HG03175 (cell line): ENCODE data around the gene PIAS4.
"Not testable (repeated sequence)": the region's sequence is repeated elsewhere in the genome, so short reads cannot be mapped to it uniquely, and the experiment has no call there.

Experiments used
- ATAC-seq: cut with Tn5 transposase; IDR thresholded peaks from one replicate; pipeline ENCODE4 v1.9.1; 2021; ENCODE audit warnings: mild to moderate bottlenecking, moderate library complexity; ENCODE audit not compliant: unreplicated experiment

The PIAS4 gene, protein sequence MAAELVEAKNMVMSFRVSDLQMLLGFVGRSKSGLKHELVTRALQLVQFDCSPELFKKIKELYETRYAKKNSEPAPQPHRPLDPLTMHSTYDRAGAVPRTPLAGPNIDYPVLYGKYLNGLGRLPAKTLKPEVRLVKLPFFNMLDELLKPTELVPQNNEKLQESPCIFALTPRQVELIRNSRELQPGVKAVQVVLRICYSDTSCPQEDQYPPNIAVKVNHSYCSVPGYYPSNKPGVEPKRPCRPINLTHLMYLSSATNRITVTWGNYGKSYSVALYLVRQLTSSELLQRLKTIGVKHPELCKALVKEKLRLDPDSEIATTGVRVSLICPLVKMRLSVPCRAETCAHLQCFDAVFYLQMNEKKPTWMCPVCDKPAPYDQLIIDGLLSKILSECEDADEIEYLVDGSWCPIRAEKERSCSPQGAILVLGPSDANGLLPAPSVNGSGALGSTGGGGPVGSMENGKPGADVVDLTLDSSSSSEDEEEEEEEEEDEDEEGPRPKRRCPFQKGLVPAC

DNA sequence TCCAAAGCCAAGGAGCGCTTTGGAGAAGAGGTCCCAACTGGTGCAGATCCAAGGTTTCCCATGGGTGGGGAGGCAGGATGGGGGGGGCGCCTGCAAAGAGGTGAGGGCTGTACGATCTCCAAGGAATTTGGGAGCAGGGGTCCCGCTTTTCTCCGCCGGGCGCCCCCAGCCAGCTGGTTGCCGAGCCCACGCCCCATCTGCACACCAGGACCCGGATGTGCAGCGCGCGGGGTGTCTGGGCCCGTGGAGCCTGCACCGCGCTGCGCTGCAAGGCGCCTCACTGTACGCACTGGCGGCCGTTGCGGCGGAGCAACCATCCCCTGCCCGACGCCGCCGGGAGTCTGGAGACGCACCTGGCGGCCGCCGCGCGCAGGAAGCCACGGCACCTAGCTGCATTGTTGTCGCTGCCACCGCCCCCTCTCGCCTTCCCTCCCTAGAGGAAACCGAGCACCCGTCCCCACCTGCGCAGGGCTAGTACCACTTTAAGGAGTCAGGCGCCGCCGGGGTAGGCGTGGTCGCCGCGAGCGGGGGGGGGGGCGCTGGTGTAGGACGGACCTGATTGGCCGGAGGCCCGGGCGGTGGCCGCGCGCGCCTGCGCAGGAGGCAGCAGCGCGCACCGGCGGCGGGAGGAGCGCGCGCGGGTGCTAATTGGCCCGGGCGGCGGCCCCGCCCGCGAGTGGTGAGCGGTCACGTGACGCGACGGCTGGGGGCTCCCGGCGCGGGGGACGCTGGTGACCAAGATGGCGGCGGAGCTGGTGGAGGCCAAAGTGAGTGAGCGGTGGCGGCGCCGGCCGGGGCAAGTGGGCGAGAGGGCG lies at the start of gene PIAS4:
Gene PIAS4 (plus strand): TSS at position 716 of the 815 bp plus-strand sequence. CDS start 25 bp downstream, at position 741.
- peak; percentile 83 for ATAC-seq

DNA sequence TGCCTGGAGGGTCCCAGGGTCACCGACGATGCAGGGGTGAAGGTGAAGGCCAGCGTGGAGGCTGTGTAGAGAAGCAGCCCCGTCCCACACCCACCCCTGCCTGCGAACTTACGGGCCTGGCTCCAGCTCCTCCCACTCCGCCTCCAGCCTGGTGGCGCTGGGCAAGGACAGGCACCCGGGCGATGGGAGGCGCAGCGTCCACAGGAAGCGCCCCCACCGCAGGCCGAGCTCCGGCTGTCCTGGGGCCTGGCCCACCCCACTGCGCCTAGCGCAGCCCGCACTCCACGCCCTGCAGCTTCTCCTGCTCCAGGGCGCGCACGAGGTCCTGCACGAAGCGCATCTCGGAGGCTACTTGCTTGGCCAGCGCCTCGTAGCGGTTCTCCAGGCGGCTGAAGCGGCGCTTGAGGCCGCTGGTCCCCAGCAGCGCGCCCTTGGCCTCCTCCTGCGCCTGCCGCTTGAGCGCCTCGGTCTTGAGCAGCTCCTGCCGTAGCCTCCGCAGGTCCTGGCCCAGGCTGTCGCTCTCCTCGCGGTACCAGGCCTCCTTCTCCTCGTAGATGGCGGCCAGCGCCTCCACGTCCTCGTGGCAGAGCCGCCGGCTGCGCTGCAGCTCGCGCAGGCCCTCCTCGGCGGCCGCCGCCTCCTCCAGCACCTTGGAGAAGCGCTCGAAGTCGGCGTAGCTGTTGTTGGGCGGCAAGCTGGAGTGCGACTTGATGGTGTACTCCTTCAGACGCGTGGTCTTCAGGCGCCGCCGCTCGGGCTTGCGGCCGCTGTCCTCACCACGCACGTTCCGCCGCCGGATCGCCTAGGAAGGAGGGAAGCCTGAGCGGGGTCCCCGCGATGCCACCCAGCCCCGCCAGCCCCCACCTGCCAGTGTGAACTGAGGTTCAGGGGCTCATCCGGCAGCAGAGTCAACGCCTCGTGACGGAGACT lies 48.4 kb upstream of the PIAS4 start:
- ATAC-seq: no peak

DNA sequence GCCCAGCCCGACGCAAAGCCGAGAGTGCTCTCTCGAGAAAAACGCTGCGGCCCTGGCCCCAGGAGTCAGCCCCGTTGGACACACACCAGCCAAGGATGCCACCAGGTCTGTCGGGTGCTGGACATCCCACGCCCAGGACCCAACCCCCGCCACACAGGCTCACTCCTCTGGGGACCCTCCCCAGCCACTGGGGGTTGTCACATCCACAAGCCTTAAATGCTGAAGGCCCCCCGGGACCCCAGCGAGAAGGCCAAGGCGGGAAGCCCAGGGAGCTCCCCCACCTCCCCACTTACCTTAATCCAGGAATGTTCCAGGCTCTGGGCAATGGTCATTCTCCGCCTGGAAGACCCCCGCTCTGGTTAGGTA lies 47.8 kb upstream of the PIAS4 start:
- ATAC-seq: no peak

DNA sequence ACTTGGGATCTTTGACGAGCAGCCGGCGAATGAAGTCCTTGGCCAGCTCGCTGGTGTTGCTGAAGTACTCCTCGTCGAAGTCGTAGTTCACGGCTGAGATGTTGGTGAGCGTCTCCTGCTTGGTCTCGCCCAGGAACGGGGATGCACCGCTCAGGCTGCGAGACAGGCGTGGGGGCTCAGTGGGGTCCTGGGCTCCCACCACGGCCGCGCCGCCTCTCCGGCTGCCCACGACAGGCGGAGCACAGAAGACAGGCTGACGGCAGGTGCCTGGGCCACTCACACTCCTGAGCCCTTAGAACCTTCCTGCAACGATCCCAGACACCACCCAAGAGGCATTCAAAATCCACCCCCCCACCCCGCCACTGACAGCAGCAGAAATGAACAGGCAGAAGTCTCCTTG lies 46.5 kb upstream of the PIAS4 start:
- no peak for ATAC-seq

DNA sequence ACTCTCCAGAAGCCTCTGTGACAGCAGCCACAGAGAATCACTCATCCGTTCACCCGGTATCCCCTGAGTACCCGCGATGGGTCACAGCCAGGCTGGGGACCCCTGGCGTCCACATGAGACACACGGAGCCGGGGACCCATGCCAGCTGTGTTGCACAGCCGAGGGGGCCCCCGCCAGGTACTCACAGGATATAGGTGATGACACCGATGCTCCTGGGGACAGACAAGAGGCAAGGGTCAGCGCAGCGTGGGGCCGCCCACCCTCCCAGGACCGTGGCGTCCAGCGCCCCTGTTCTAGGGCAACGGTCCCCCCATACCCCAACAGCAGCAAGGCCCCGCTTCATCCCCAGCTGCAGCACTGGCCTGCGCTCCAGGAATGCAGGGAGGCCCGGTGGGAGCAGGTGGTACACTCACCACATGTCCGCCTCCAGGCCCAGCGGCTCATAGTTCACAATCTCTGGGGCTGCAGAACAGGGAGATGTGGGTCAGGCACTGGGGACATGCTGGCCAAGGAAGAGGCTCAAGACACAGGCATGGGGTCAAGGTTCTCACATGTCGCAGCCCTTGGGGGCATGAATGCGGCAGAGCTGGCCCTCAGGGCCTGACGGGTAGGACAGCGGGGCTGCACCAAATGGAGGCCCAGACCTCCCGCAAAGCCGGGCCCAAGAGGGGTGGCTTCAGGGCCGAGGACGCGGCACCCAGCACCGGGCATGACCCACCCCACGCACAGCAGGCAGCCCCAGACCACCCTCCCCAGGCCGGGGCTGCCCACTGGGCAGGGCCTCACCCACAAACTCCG lies 43.9 kb upstream of the PIAS4 start:
- no peak for ATAC-seq

DNA sequence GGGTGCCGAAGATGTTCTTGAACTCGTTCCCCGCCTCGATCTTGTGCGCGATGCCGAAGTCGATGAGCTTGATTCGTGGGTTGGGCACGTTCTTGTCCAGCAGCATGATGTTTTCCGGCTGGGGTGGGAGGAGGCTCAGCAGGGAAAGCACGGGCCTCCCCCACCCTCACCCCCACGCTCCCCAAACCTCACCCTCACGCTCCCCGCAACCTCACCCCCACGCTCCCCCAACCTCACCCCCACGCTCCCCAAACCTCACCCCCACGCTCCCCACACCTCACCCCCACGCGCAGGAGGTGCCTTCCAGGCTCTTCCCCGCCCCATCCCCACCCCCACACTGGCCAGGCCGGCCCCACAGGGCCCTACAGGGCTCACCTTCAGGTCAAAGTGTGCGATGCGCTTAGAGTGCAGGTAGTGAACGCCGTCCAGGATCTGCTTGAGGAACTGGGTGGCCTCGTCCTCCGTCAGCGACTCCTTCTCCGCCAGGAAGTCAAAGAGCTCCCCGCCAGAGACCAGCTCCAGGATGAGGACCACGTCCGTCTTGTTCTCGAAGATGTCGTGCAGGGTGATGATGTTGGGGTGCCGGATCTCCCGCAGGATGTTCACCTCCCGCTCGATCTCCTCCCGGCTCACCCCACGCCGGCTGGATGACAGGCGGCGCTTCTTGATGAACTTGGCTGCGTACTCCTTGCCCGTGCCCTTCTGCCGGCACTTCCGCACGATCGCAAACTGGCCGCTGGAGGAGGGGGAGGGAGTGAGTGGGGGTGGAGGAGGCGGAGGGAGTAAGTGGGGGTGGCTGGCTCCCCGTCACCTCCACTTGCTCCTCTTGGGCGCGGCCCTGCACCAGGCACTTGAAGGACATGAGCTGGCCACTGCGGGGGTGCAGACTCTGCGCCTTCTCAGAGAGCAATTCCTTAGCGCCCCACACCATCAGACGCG lies 43.0 kb upstream of the PIAS4 start:
- no peak for ATAC-seq

DNA sequence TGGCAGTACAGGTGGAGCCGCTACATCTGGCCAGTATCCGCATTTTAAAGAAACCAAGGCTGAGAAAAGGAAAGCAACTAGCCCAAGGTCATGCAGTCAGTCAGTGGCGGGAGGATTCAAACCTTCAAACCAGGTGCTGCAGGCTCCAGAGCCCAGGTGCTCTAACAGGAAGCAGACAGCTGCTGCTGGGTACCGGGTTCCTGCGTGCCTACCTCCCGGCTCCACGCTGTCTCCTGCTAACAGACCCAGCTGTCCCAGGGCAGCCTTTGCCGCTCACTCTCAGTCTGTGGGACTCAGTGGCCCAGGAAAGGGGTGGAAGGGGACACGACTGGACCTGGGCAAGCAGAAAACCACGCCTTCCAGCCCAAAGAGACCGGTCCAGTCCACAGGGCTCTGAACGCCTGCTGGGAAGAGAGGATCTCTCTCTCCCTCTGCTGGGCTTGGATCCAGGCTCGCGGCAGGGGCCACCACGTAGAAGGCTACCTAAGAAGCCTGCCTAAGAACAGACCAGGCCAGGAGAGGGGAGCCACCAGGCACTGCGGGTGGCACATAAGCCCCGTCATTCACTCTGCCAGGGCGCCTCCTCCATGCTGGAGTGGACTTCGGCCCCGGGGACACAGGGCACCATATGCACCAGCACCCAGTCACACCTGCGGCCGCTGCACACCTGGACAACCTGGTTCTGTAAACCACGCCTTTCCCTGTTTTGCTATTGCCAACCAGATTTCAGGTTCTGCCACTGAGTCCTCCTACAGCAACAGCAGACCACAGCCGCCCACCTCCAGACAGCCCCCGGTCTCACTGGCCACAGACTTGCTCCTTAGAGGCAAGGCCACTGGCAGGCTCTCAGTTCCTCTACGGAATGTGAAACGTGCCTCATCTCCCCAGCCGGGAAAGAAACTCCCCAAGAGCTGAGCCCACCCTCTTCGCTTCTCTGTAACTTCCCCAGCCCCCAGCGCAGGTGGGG lies 41.2 kb upstream of the PIAS4 start:
- ATAC-seq: no peak

DNA sequence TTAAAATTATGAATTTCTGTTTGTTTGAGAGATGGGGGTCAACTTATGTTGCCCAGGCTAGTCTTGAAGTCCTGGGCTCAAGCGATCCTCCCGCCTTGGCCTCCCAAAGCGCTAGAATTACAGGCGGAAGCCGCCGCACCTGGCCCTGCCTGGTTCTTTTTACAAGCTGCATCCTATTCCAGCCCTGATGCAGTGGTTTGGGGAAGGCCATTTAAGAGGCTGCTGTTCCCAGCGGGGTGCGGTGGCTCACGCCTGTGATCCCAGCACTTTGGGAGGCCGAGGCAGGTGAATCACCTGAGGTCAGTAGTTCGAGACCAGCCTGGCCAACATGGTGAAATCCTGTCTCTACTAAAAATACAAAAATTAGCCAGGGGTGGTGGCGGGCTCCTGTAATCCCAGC lies 39.6 kb upstream of the PIAS4 start:
- not testable (repeated sequence) for ATAC-seq

DNA sequence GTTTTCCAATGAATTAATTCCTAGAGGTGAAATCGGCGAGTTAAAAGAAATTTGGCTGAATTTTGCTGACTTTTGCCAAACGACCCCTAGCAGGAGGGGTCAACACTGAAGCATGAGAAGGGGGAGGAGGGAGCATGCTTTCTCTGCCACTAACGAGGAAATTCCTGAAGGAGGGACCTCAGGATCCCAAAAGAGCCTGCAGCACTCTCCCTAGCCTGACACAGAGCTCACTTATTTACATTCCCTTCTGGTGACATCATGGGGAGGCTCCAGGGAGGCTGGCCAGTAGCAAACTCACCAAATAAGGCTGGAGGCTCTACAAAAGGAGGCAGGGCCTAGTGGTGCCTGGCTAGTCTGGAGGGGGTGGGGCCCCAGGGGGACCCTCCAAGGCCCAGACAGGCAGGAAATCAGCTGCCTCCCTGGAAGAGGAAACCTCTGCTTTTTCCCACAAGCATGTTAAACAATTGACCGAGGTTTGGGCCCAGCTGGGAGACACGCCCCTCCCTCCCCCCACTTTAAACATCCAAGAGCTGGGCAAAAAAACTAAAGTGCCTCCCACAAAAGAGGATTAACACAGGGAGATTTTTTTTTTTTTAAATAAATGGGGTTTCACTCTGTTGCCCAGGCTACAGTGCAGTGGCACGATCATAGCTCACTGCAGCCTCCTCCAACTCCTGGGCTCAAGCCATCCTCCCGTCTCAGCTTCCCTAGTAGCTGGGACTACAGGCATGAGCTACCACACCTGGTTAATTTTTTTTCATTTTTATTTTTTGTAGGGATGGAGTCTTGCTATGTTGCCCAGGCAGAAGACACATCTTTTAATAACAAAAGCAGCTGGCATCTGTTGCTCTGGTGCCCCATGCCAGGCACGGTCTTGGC lies 38.7 kb upstream of the PIAS4 start:
- ATAC-seq: no peak

DNA sequence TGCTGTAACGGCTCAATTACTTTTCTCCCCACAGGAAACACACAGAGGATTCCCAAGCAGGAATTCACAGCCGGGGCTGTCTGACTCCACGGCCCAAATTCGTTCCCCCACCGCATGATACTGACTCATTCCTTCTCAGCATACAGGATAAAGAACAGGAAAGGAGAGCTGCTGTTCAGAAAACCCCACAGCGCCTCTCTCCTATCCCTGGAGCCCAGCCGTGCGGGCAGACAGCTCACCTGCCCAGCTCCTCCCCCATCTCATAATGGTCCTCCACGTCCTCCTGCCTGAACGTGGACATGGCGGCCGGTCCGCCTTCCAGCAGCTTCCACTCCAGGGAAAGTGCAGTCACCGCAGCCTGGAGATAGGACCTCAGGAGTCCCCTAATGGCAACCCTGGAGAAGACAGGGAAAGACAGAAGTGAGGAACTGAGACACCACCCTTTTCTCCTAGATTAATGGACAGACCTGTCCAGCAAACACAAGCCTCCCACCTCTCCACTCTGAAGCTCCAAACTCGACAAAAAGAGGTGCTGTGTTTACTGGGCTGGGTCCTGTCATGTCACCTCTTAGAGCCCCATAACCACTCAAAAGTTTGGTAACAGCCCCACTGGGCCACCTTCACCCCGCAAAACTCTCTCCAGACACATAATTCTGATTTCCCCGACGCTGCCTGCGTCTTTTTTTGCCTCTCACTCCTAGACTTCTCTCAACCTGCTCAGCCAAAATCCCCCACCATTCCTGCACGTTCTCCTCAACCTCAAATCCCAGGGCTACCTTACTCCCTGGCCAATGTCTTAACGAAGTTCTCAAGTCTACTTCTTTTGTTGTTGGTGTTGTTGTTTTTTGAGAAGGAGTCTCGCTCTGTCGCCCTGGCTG lies 37.9 kb upstream of the PIAS4 start:
- ATAC-seq: no peak

DNA sequence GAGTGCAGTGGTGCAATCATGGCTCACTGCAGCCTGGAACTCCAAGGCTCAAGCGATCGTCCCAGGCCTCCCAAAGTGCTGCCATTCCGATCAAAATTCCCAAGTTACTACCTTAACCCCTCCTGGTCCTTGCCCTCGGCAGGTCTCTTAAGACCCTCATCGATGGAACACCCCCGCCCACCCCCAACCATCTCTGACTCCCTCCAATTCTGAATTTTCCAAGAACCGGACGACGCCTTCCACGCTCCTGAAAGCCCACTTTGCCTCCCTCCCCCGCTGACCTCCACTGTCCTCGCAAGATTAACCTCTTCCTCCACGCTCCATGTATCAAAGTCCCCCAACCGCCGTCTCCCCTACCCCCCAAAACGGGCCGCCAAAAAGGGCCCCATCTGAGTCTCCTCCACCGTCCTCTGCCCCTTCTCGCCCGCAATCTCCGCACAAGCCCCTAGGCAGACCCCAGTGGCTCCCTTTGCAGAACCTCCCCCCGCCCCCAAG lies 37.2 kb upstream of the PIAS4 start:
- no peak for ATAC-seq

DNA sequence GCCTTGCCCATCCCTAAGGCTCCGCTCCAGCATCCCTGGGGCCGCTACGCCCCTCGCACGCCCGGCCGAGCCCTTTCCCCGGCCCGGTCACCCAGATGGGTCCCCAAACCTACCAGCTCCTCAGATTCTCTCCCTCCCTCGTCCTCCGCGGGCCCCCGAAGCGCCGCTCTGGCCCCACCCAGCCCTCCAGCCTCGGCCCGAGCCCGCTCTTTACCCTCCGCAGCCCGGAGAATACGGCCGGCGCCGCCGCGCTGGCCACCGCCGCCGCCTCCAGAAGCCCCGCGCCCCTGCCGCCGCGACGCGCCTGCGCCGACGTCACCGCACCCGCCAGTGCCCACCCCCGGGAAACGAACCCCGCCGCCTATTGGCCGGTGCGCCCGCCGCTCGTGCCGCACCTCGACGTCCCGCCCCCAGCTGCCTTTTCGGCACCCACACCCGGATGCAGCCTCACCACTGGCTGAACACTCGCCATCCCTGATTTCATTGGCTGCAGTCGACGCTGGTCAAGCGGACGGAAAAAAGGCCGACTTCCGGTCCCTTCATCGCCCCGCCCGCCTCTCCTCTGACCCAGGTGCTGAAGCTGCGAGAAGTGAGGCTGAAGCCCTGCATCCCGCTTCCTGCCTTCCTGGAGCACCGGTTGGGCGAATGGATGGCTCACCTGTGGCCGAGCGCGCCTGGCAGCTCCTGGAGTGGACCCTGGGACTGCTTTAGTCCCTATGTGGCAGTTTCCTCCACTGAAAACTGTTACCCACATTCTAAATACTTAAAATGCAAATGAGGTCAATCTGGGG lies 36.5 kb upstream of the PIAS4 start, which contains the start of gene DAPK3:
Gene DAPK3 (minus strand): TSS at position 292 of the 791 bp plus-strand sequence. CDS start 1,364 bp downstream, outside the sequence.
- peak; percentile 96 for ATAC-seq

DNA sequence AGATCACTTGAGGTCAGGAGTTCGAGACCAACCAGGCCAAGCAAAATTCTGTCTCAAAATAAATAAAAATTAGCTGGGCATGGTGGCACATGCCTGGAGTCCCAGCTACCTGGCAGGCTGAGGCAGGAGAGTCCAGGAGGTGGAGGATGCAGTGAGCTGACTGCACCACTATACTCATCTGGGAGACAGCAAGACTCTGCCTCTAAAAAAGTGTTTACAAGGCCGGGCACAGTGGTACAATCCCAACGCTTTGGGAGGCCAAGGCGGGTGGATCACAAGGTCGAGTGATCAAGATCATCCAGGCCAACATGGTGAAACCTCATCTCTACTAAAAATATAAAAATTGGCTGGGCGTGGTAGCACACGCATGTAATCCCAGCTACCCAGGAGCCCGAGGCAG lies 32.4 kb upstream of the PIAS4 start:
- no peak for ATAC-seq

DNA sequence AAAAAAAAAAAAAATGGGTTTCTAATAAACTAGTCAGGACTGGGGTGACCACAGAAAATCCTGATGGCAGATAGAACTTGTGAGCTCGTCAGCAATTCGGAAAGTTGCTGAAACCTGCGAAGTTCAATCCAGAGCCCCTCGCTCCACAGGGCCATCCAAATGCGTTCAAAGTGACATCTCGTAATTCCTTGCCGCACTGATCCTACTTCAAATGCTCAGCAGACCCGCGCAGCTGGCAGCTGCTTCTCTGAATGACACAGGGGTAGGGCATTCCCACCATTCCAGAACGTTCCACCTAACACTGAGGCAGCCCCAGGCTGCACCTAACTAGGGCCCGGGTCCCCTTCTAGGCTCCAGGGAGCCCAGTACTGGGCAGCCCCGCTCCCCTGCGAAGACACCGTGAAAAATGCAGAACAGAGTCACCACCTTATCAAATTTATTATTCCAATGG lies 31.9 kb upstream of the PIAS4 start:
- ATAC-seq: no peak
